ENCODE measurements around the gene TVP23A.

Gene TVP23A

DNA sequence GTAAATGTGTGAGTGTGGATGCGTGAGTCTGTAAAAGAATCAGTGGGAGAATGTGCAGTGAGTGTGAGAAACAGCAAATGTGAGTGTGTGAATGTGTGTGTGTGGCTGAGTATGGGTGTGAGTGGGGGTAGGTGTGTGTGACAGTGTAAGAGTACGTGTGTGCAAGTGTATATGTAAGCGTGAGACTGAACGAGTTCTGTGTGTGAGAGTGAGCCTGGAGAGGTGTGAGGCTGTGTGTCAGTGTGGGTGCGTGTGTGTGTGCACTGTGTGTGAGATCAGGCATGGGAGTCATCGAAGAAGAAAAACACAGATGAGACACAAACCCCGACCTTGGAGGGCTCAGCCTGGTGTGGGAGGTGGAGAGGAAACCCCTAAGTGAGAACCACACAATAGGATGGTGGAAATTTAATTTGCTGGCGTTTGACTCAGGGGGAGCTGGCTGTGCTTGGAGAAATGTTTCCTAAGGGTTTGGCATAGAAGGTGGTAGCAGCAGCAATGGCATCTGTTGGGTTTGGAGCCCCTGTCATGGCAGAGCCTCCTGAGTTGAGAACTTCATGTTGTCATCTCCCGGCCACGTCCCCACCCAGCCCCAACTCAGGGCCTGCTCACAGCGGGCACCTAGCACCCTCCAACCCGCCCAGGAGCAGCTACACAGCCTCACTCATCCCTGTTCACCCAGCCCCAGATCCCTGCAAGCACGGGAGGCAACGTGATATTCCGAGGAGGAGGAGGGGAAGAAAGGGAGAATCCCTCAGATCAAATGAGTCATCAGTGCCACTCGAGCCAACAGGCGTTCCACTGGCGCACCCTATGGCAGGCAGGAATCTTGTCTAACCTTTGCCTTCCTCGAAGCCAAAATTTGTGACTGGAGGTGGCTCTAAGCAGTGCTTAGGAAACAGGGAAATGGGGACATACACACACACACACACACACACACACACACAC, 89.2 kb downstream of the TVP23A start:
- DNase-seq (ENCODE audit: low read depth, low spot score) = no peak
- no peak overlapping the region for H3K4me3 ChIP-seq (ENCODE audit: low read length)

DNA sequence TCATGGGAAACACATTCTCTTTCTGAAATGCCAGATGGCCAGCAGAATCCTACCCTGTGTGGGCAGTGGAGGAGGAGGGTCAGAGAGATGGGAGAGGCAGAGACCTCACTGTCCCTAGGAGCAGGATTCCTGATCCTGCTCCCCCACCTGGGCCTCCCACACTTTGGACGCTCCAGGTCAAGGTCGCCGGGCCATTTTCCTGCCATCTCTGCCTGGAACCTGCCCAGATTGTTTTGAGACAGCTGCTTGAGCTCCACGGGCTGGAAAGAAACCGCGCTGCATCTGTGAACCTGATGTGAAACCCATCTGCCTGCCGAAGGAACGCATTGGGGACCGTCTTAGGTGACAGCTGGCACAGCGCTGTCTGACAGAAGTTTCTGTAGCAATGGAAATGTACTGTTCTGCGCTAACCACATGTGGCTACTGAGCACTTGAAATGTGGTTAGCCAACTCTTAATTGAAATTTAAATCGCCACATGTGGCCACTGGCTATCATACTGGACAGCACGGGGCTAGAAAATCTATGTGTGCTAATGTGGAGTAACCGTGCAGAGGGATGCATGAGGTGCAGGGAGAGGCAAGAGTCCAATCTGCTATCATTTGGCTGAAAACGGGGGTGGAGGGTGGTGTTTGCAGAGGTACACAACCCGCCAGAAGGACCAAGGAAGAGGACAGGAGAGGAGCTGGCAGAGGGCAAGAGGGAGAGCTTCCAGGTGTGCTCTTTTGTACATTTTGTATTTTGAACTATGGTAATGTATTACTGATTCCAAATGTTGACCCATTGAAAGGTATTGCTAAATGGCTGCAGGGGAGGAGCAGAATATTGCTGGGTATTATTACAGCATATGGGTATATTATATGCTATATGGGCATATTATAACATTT, 90.3 kb downstream of the TVP23A start:
- no peak for DNase-seq (ENCODE audit: low read depth, low spot score)
- H3K4me3 ChIP-seq (ENCODE audit: low read length) = no peak overlapping the region

All from Jurkat, Clone E6-1 (cell line).